HepG2 (cell line): ENCODE results near the gene CCS. TPM values are rescaled to one million over a fixed set of nuclear protein-coding genes. Genes with fewer than 3 reads are reported as not detected.

Experiments
- AHR ChIP-seq: IDR thresholded peaks from 2 replicates; pipeline ENCODE4 v1.6.1; 2018; ENCODE audit warnings: missing genetic modification reagents, missing compliant biosample characterization
- ATF7-NPFF ChIP-seq: sonication (generic); formaldehyde crosslinking; IDR thresholded peaks from 2 replicates; pipeline ENCODE4 v1.8.1; 2023; ENCODE audit warnings: mild to moderate bottlenecking, low read depth, missing genetic modification reagents, moderate library complexity
- CEBPG ChIP-seq: IDR thresholded peaks from 2 replicates; pipeline ENCODE4 v1.6.1; 2016
- CENPX ChIP-seq: sonication (generic); formaldehyde crosslinking; IDR thresholded peaks from 2 replicates; pipeline ENCODE4 v1.9.0; 2021; ENCODE audit warnings: mild to moderate bottlenecking, missing genetic modification reagents, moderate library complexity
- CHCHD3 ChIP-seq: sonication (generic); formaldehyde crosslinking; IDR thresholded peaks from 2 replicates; pipeline ENCODE4 v1.8.0; 2022; ENCODE audit warnings: mild to moderate bottlenecking, missing genetic modification reagents, moderate library complexity
- DNMT3B ChIP-seq: conservative IDR thresholded peaks from 2 replicates; pipeline ENCODE4 v1.6.1; 2016; ENCODE audit warnings: missing biosample characterization, control low read depth
- HDAC6 ChIP-seq: fragments of 200-600 bp; sonication (generic); IDR thresholded peaks from 2 replicates; pipeline ENCODE4 v1.7.0; 2017; ENCODE audit warnings: mild to moderate bottlenecking, antibody characterized with exemption, low read length, low read depth
- NCOR1 ChIP-seq: fragments of 200-600 bp; sonication (generic); IDR thresholded peaks from 2 replicates; pipeline ENCODE4 v1.7.0; 2017; ENCODE audit warnings: antibody characterized with exemption, low read length, borderline replicate concordance
- NR1H2 ChIP-seq: sonication (generic); formaldehyde crosslinking; IDR thresholded peaks from 2 replicates; pipeline ENCODE4 v1.8.1; 2022; ENCODE audit warnings: low read depth, missing genetic modification reagents, borderline replicate concordance
- SOX13 ChIP-seq, 3 experiments: fragments of 450-650 bp in 1 of 3; sonication (generic) in 1 of 3; formaldehyde crosslinking in 1 of 3; IDR thresholded peaks in 2 of 3; conservative IDR thresholded peaks in 1 of 3; 2 replicates each; pipeline versions ENCODE4 v1.5.0 to v1.6.1; 2016 to 2020; ENCODE audit warnings: antibody characterized with exemption in 1 of 3, mild to moderate bottlenecking in 1 of 3, missing compliant biosample characterization in 1 of 3, missing genetic modification reagents in 1 of 3, moderate library complexity in 1 of 3
- TCF7 ChIP-seq: sonication (generic); IDR thresholded peaks from 2 replicates; pipeline ENCODE4 v1.6.1; 2016; ENCODE audit warnings: antibody characterized with exemption, low read depth
- TEAD2 ChIP-seq: sonication (generic); formaldehyde crosslinking; IDR thresholded peaks from 2 replicates; pipeline ENCODE4 v1.9.0; 2021; ENCODE audit warnings: missing genetic modification reagents
- TOE1 ChIP-seq: sonication (generic); formaldehyde crosslinking; IDR thresholded peaks from 2 replicates; pipeline ENCODE4 v1.4.0; 2020; ENCODE audit warnings: mild to moderate bottlenecking, missing genetic modification reagents
- ZNF234 ChIP-seq: sonication (generic); formaldehyde crosslinking; conservative IDR thresholded peaks from 2 replicates; pipeline ENCODE4 v1.5.1; 2020; ENCODE audit warnings: mild to moderate bottlenecking, missing genetic modification reagents
- ZNF556 ChIP-seq: sonication (generic); formaldehyde crosslinking; IDR thresholded peaks from 2 replicates; pipeline ENCODE4 v1.4.0; 2020; ENCODE audit warnings: mild to moderate bottlenecking, missing genetic modification reagents, borderline replicate concordance
- polyA plus RNA-seq, 8 experiments: library from polyadenylated mRNA; depleted of rRNA in 3 of 8; stranded (reverse) in 7 of 8; unstranded in 1 of 8; fragments of >200 nt; fragmentation: Illumina TruSeq in 4 of 8; extraction: Trizol in 4 of 8; gene quantifications; 2 replicates each; pipeline versions ENCODE4 v1.2.1 to v1.2.3, GENCODE V29; 2011 to 2016; ENCODE audit warnings: low read depth in 4 of 8, missing spikeins in 1 of 8, mixed read lengths in 1 of 8; ENCODE audit not compliant: insufficient read depth in 1 of 8
- total RNA-seq, 5 experiments: library from RNA; depleted of rRNA; stranded (reverse); fragments of >200 nt; fragmentation: Illumina TruSeq; extraction: Trizol; gene quantifications; 2 replicates each; pipeline ENCODE4 v1.2.3, GENCODE V29; 2016; ENCODE audit warnings: low read depth in 1 of 5
- TF ChIP-seq, protein P1 (sequence below): sonication (generic); formaldehyde crosslinking; IDR thresholded peaks from 2 replicates; pipeline ENCODE4 v1.9.0; 2021; ENCODE audit warnings: missing genetic modification reagents, mild to moderate bottlenecking, borderline replicate concordance
- TF ChIP-seq, protein P2 (sequence below): sonication (generic); formaldehyde crosslinking; IDR thresholded peaks from 2 replicates; pipeline ENCODE4 v1.4.0; 2020; ENCODE audit warnings: missing genetic modification reagents
- TF ChIP-seq, protein P3 (sequence below): IDR thresholded peaks from 2 replicates; pipeline ENCODE4 v1.4.0; 2020; ENCODE audit warnings: mild to moderate bottlenecking, missing genetic modification reagents
- TF ChIP-seq, protein P4 (sequence below): sonication (generic); formaldehyde crosslinking; IDR thresholded peaks from 2 replicates; pipeline ENCODE4 v1.8.0; 2022; ENCODE audit warnings: mild to moderate bottlenecking, missing genetic modification reagents, moderate library complexity

Gene CCS
- total and polyA plus RNA-seq, 2 of the 13 experiments (the other 11 are each of a cell fraction or from before 2014, with no cell fraction given) = 25.4 to 44.6 TPM

DNA sequence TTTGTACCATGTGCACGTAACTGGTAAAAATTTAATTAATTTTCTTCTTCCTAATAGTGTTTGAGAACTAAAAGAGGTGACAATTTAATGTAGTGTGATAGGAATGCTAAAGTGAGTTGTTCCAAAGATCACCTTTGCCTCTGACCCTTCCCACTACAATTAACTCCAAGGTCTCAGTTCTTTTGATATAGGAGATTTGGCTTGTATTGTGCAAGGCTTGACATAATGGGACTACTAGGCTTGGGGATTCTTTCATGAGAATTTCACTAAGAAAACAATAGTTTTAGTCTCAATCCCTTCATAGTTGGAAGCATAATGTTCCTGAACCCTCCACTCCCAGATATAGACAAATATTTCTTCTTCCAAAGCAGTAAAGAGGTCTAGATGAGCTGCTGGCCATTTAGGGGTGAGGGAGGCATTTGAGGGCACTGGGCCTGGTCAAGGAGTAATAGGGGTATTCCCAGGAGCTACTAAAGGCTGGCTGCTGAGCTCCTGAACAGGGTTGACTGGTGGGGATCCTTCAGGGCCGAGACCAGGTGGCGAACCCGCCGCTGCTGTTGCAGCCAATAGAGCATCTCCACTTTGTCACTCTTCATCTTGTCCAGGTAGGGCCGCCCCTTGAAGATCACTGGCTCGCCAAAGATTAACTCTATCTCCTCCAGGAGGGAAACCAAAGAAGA lies 2.8 kb upstream of the CCS start (continued):
- TF ChIP-seq, protein P1, sequence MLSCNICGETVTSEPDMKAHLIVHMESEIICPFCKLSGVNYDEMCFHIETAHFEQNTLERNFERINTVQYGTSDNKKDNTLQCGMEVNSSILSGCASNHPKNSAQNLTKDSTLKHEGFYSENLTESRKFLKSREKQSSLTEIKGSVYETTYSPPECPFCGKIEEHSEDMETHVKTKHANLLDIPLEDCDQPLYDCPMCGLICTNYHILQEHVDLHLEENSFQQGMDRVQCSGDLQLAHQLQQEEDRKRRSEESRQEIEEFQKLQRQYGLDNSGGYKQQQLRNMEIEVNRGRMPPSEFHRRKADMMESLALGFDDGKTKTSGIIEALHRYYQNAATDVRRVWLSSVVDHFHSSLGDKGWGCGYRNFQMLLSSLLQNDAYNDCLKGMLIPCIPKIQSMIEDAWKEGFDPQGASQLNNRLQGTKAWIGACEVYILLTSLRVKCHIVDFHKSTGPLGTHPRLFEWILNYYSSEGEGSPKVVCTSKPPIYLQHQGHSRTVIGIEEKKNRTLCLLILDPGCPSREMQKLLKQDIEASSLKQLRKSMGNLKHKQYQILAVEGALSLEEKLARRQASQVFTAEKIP (CRISPR knock-in tag) = no peak
- TF ChIP-seq NCOR1 (peak; percentile 75; the same call in 1 of the 2 replicates), TCF7 (peak; percentile 77), ATF7-NPFF (CRISPR knock-in tag) (no peak), ZNF556 (CRISPR knock-in tag) (no peak), CHCHD3 (CRISPR knock-in tag) (no peak), SOX13 (IDR thresholded peaks at IDR 0.05) (peak; percentile 44; the same call in 1 of the 2 replicates), SOX13 (CRISPR knock-in tag; conservative IDR thresholded peaks at IDR 0.05 in 1 of 2, IDR thresholded peaks at IDR 0.05 in 1 of 2) (peak in 1 of 2 experiments; percentile 94; a peak in 2 of 4 replicates), NR1H2 (CRISPR knock-in tag) (no peak), ZNF234 (CRISPR knock-in tag) (no peak), AHR (CRISPR knock-in tag) (no peak), CENPX (CRISPR knock-in tag) (no peak), CEBPG (CRISPR knock-in tag) (peak; percentile 79), TEAD2 (no peak), TOE1 (CRISPR knock-in tag) (no peak), DNMT3B (CRISPR knock-in tag) (no peak), HDAC6 (no peak)
- TF ChIP-seq, protein P2, sequence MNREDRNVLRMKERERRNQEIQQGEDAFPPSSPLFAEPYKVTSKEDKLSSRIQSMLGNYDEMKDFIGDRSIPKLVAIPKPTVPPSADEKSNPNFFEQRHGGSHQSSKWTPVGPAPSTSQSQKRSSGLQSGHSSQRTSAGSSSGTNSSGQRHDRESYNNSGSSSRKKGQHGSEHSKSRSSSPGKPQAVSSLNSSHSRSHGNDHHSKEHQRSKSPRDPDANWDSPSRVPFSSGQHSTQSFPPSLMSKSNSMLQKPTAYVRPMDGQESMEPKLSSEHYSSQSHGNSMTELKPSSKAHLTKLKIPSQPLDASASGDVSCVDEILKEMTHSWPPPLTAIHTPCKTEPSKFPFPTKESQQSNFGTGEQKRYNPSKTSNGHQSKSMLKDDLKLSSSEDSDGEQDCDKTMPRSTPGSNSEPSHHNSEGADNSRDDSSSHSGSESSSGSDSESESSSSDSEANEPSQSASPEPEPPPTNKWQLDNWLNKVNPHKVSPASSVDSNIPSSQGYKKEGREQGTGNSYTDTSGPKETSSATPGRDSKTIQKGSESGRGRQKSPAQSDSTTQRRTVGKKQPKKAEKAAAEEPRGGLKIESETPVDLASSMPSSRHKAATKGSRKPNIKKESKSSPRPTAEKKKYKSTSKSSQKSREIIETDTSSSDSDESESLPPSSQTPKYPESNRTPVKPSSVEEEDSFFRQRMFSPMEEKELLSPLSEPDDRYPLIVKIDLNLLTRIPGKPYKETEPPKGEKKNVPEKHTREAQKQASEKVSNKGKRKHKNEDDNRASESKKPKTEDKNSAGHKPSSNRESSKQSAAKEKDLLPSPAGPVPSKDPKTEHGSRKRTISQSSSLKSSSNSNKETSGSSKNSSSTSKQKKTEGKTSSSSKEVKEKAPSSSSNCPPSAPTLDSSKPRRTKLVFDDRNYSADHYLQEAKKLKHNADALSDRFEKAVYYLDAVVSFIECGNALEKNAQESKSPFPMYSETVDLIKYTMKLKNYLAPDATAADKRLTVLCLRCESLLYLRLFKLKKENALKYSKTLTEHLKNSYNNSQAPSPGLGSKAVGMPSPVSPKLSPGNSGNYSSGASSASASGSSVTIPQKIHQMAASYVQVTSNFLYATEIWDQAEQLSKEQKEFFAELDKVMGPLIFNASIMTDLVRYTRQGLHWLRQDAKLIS (CRISPR knock-in tag) = no peak
- TF ChIP-seq, protein P3, sequence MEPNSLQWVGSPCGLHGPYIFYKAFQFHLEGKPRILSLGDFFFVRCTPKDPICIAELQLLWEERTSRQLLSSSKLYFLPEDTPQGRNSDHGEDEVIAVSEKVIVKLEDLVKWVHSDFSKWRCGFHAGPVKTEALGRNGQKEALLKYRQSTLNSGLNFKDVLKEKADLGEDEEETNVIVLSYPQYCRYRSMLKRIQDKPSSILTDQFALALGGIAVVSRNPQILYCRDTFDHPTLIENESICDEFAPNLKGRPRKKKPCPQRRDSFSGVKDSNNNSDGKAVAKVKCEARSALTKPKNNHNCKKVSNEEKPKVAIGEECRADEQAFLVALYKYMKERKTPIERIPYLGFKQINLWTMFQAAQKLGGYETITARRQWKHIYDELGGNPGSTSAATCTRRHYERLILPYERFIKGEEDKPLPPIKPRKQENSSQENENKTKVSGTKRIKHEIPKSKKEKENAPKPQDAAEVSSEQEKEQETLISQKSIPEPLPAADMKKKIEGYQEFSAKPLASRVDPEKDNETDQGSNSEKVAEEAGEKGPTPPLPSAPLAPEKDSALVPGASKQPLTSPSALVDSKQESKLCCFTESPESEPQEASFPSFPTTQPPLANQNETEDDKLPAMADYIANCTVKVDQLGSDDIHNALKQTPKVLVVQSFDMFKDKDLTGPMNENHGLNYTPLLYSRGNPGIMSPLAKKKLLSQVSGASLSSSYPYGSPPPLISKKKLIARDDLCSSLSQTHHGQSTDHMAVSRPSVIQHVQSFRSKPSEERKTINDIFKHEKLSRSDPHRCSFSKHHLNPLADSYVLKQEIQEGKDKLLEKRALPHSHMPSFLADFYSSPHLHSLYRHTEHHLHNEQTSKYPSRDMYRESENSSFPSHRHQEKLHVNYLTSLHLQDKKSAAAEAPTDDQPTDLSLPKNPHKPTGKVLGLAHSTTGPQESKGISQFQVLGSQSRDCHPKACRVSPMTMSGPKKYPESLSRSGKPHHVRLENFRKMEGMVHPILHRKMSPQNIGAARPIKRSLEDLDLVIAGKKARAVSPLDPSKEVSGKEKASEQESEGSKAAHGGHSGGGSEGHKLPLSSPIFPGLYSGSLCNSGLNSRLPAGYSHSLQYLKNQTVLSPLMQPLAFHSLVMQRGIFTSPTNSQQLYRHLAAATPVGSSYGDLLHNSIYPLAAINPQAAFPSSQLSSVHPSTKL (CRISPR knock-in tag) = peak; percentile 47; the same call in 1 of the 2 replicates
- TF ChIP-seq, protein P4, sequence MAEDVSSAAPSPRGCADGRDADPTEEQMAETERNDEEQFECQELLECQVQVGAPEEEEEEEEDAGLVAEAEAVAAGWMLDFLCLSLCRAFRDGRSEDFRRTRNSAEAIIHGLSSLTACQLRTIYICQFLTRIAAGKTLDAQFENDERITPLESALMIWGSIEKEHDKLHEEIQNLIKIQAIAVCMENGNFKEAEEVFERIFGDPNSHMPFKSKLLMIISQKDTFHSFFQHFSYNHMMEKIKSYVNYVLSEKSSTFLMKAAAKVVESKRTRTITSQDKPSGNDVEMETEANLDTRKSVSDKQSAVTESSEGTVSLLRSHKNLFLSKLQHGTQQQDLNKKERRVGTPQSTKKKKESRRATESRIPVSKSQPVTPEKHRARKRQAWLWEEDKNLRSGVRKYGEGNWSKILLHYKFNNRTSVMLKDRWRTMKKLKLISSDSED (CRISPR knock-in tag) = no peak
